Gastrocnemius medialis (tissue), 4 donors: ENCODE data around the gene LEKR1. TPM values are rescaled to one million over a fixed set of nuclear protein-coding genes. Genes with fewer than 3 reads are reported as not detected.

Experiments used
- ATAC-seq, 2 donors: fragments of 150-250 bp; one replicate each; pipeline ENCODE4 v1.9.1; 2016
- DNase-seq, 2 donors: peaks; one replicate each; pipeline ENCODE4 v3.0.0-alpha.2; 2019
- H3K27ac ChIP-seq, 4 donors: fragments of 200-600 bp; sonication (generic); 1 replicate in 1 of 4; 2 replicates in 3 of 4; pipeline ENCODE4 v1.5.1; 2016 to 2018; ENCODE audit warnings: mild to moderate bottlenecking in 2 of 4, moderate library complexity in 1 of 4
- H3K27me3 ChIP-seq, 3 donors: fragments of 200-600 bp; sonication (generic) in 2 of 3; 1 replicate in 1 of 3; 2 replicates in 2 of 3; pipeline versions ENCODE4 v1.5.1 to v1.6.0; 2016 to 2019; ENCODE audit warnings: mild to moderate bottlenecking in 1 of 3, moderate library complexity in 1 of 3
- H3K36me3 ChIP-seq, 2 donors: fragments of 200-600 bp; sonication (generic) in 1 of 2; one replicate each; pipeline ENCODE4 v1.5.1; 2017 to 2018
- H3K4me1 ChIP-seq, 2 donors: fragments of 200-600 bp; sonication (generic) in 1 of 2; one replicate each; pipeline ENCODE4 v1.5.1; 2016 to 2017; ENCODE audit warnings: mild to moderate bottlenecking in 2 of 2
- H3K4me3 ChIP-seq, 4 donors: fragments of 200-600 bp; sonication (generic) in 3 of 4; 1 replicate in 1 of 4; 2 replicates in 3 of 4; pipeline ENCODE4 v1.5.1; 2016 to 2019; ENCODE audit warnings: mild to moderate bottlenecking in 2 of 4
- H3K9me3 ChIP-seq, 3 donors: fragments of 200-600 bp; sonication (generic) in 2 of 3; 1 replicate in 1 of 3; 2 replicates in 2 of 3; pipeline ENCODE4 v1.5.1; 2016 to 2019
- POLR2A ChIP-seq, 2 donors: fragments of 450-650 bp; IDR thresholded peaks; one replicate each; pipeline ENCODE4 v1.6.1; 2017; ENCODE audit warnings: antibody characterized with exemption in 2 of 2, mild to moderate bottlenecking in 2 of 2, moderate library complexity in 2 of 2
- in situ Hi-C, 4 donors: fragments of 200-750 bp; cut with MboI; loops; one replicate each; pipeline versions ENCODE4 v1.15.0 to v1.8.0; 2017; ENCODE audit warnings: low sequenced_read_pairs in 4 of 4
- intact Hi-C: fragments of 100-400 bp; cut with DNase I; formaldehyde crosslinking; loops from one replicate; pipeline ENCODE4 v1.15.1; 2023; ENCODE audit warnings: low total_unique reads
- total RNA-seq, 4 donors: library from RNA; depleted of rRNA; stranded (reverse); fragments of >200 nt; gene quantifications; one replicate each; pipeline versions ENCODE4 v1.1.0 to v1.2.3, GENCODE V29; 2016
- TF ChIP-seq, protein P1 (sequence below), 5 experiments: fragments of 450-650 bp in 3 of 5; fragments of 200-600 bp in 2 of 5; sonication (generic) in 2 of 5; IDR thresholded peaks in 4 of 5; conservative IDR thresholded peaks in 1 of 5; 1 replicate in 4 of 5; 2 replicates in 1 of 5; pipeline ENCODE4 v1.5.1; 2016 to 2019; ENCODE audit warnings: antibody characterized with exemption in 5 of 5, mild to moderate bottlenecking in 3 of 5, moderate library complexity in 3 of 5

The LEKR1 gene
- total RNA-seq, 4 donors from 2014 or later = 0.20 to 0.56 TPM; not detected in 2

GRCh38 chr3:157059661-157060060, 233.5 kb downstream of the LEKR1 start:
- ATAC-seq (no peak), DNase-seq (no peak)
- Histone ChIP-seq H3K9me3 (no peaks in the 10 kb centered on the region), H3K27me3 (no peaks in the 10 kb centered on the region), H3K4me3 (no peak overlapping the region), H3K36me3 (no peaks in the 10 kb centered on the region), H3K4me1 (no peaks in the 10 kb centered on the region), H3K27ac (no peak overlapping the region)
- intact Hi-C loops (no loop called here), in situ Hi-C loops (no loop called here)
- TF ChIP-seq POLR2A (IDR thresholded peaks at IDR 0.05) = no peak
- TF ChIP-seq, protein P1, sequence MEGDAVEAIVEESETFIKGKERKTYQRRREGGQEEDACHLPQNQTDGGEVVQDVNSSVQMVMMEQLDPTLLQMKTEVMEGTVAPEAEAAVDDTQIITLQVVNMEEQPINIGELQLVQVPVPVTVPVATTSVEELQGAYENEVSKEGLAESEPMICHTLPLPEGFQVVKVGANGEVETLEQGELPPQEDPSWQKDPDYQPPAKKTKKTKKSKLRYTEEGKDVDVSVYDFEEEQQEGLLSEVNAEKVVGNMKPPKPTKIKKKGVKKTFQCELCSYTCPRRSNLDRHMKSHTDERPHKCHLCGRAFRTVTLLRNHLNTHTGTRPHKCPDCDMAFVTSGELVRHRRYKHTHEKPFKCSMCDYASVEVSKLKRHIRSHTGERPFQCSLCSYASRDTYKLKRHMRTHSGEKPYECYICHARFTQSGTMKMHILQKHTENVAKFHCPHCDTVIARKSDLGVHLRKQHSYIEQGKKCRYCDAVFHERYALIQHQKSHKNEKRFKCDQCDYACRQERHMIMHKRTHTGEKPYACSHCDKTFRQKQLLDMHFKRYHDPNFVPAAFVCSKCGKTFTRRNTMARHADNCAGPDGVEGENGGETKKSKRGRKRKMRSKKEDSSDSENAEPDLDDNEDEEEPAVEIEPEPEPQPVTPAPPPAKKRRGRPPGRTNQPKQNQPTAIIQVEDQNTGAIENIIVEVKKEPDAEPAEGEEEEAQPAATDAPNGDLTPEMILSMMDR (IDR thresholded peaks at IDR 0.05 in 4 of 5, conservative IDR thresholded peaks at IDR 0.05 in 1 of 5) = no peak

DNA sequence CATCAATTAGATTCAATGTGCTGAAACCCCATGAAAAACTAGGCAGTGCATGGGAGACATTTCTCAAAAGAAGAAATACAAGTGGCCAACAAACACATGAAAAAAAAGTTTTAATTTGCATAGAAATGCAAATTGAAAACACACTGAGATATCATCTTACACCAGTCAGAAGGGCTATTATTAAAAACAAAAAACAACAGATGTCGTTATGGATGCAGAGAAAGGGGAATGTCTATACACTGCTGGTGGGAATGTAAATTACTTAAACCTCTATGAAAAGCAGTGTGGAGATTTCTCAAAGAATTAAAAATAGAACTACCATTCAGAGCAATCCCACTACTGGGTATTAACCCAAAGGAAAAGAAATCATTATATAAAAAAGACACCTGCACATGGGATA, 235.1 kb downstream of the LEKR1 start:
- no peaks in the 10 kb centered on the region for H3K36me3 ChIP-seq
- no peaks in the 10 kb centered on the region for H3K9me3 ChIP-seq
- no peaks in the 10 kb centered on the region for H3K4me1 ChIP-seq
- in situ Hi-C loops = no loop called here
- H3K27me3 ChIP-seq = no peaks in the 10 kb centered on the region
- intact Hi-C loops = no loop called here
- H3K4me3 ChIP-seq = no peak overlapping the region
- DNase-seq = no peak
- ATAC-seq = no peak
- H3K27ac ChIP-seq = no peak overlapping the region
- TF ChIP-seq, protein P1 (IDR thresholded peaks at IDR 0.05 in 4 of 5, conservative IDR thresholded peaks at IDR 0.05 in 1 of 5) = no peak
- TF ChIP-seq POLR2A (IDR thresholded peaks at IDR 0.05) = no peak

GRCh38 chr3:157063469-157063868, 237.3 kb downstream of the LEKR1 start:
- intact Hi-C loops = no loop called here
- Histone ChIP-seq H3K36me3 (no peaks in the 10 kb centered on the region), H3K4me3 (no peak overlapping the region), H3K27me3 (no peaks in the 10 kb centered on the region), H3K9me3 (no peaks in the 10 kb centered on the region), H3K27ac (no peak overlapping the region), H3K4me1 (no peaks in the 10 kb centered on the region)
- in situ Hi-C loops = no loop called here
- no peak for TF ChIP-seq POLR2A (IDR thresholded peaks at IDR 0.05)
- TF ChIP-seq, protein P1 (IDR thresholded peaks at IDR 0.05 in 4 of 5, conservative IDR thresholded peaks at IDR 0.05 in 1 of 5) = no peak
- DNase-seq = no peak
- no peak for ATAC-seq

- in situ Hi-C loops (no loop called here), intact Hi-C loops (no loop called here)
- Histone ChIP-seq H3K36me3 (no peaks in the 10 kb centered on the region), H3K27me3 (no peaks in the 10 kb centered on the region), H3K9me3 (no peaks in the 10 kb centered on the region), H3K27ac (no peak overlapping the region), H3K4me3 (no peak overlapping the region), H3K4me1 (no peaks in the 10 kb centered on the region)
- TF ChIP-seq, protein P1 (IDR thresholded peaks at IDR 0.05 in 4 of 5, conservative IDR thresholded peaks at IDR 0.05 in 1 of 5) = no peak
- no peak for TF ChIP-seq POLR2A (IDR thresholded peaks at IDR 0.05)
- ATAC-seq = no peak
- no peak for DNase-seq
Observed at GRCh38 chr3:157063926-157064325, 237.8 kb downstream of the LEKR1 start.

DNA sequence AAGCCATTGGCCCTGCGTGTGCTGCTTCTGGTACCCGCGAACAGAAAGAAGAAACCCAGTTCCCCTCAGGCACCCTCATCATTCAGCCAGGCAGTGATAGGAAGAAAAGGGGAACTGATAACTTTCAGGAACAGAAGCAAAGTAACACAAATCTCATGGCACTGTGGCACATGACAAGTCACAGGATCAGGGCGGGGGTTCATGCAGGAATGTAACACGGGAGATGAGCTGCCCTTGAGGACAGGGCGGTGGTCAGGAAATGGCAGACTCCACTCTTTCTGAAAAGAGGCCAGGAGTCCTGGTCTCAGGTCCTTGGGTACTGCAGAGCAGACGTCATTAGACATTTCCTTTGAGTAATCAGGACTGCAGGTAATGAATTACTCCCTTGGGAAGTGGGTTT, 238.2 kb downstream of the LEKR1 start:
- Histone ChIP-seq H3K4me3 (no peak overlapping the region), H3K27ac (no peak overlapping the region), H3K27me3 (no peaks in the 10 kb centered on the region), H3K9me3 (no peaks in the 10 kb centered on the region), H3K36me3 (no peaks in the 10 kb centered on the region), H3K4me1 (no peaks in the 10 kb centered on the region)
- DNase-seq (peak in 1 of 2 donors; percentile 33), ATAC-seq (no peak)
- intact Hi-C loops (no loop called here), in situ Hi-C loops (no loop called here)
- TF ChIP-seq, protein P1 (IDR thresholded peaks at IDR 0.05 in 4 of 5, conservative IDR thresholded peaks at IDR 0.05 in 1 of 5) = no peak
- TF ChIP-seq POLR2A (IDR thresholded peaks at IDR 0.05) = no peak
